Measurements from ENCODE around the gene SLC30A2. TPM values are rescaled to one million over a fixed set of nuclear protein-coding genes. Genes with fewer than 3 reads are reported as not detected.

The SLC30A2 gene
- total RNA-seq, 1 donor from 2014 or later: not detected

- no peak overlapping the region for H3K4me3 Mint-ChIP-seq (ENCODE audit: unreplicated experiment)
- TF ChIP-seq CTCF (IDR thresholded peaks at IDR 0.05): no peak
- no peak overlapping the region for H3K27ac Mint-ChIP-seq (ENCODE audit: unreplicated experiment)
- no peak for DNase-seq (ENCODE audit: extremely low spot score, unreplicated experiment)
- H3K27me3 Mint-ChIP-seq (ENCODE audit: unreplicated experiment): peaks cover 63% of the 10 kb centered on the region
- H3K36me3 Mint-ChIP-seq (ENCODE audit: unreplicated experiment): no peaks in the 10 kb centered on the region
- H3K9me3 Mint-ChIP-seq (ENCODE audit: unreplicated experiment): no peaks in the 10 kb centered on the region
- no peaks in the 10 kb centered on the region for H3K4me1 Mint-ChIP-seq (ENCODE audit: unreplicated experiment)
Observed at GRCh38 chr1:26055041-26055440, 9.1 kb upstream of the SLC30A2 start.

- no peak for DNase-seq (ENCODE audit: extremely low spot score, unreplicated experiment)
Observed at GRCh38 chr1:26053718-26054560, 8.0 kb upstream of the SLC30A2 start.

GRCh38 chr1:26050248-26050640 lies 4.3 kb upstream of the SLC30A2 start:
- no peaks in the 10 kb centered on the region for H3K36me3 Mint-ChIP-seq (ENCODE audit: unreplicated experiment)
- H3K27ac Mint-ChIP-seq (ENCODE audit: unreplicated experiment): peak overlapping the region; percentile 50
- peaks cover 72% of the 10 kb centered on the region for H3K27me3 Mint-ChIP-seq (ENCODE audit: unreplicated experiment)
- H3K9me3 Mint-ChIP-seq (ENCODE audit: unreplicated experiment): no peaks in the 10 kb centered on the region
- H3K4me1 Mint-ChIP-seq (ENCODE audit: unreplicated experiment): peaks cover 2% of the 10 kb centered on the region
- no peak overlapping the region for H3K4me3 Mint-ChIP-seq (ENCODE audit: unreplicated experiment)
- no peak for DNase-seq (ENCODE audit: extremely low spot score, unreplicated experiment)
- TF ChIP-seq CTCF (IDR thresholded peaks at IDR 0.05): no peak

More at GRCh38 chr1:26053718-26054560, 8.0 kb upstream of the SLC30A2 start:
- Mint-ChIP-seq H3K9me3 (ENCODE audit: unreplicated experiment) (no peaks in the 10 kb centered on the region), H3K27ac (ENCODE audit: unreplicated experiment) (no peak overlapping the region), H3K36me3 (ENCODE audit: unreplicated experiment) (no peaks in the 10 kb centered on the region), H3K27me3 (ENCODE audit: unreplicated experiment) (peaks cover 68% of the 10 kb centered on the region), H3K4me1 (ENCODE audit: unreplicated experiment) (no peaks in the 10 kb centered on the region), H3K4me3 (ENCODE audit: unreplicated experiment) (no peak overlapping the region)
- TF ChIP-seq CTCF (IDR thresholded peaks at IDR 0.05): no peak

GRCh38 chr1:26049531-26050247 lies 3.8 kb upstream of the SLC30A2 start:
- H3K27ac Mint-ChIP-seq (ENCODE audit: unreplicated experiment): no peak overlapping the region
- no peaks in the 10 kb centered on the region for H3K36me3 Mint-ChIP-seq (ENCODE audit: unreplicated experiment)
- no peak for DNase-seq (ENCODE audit: extremely low spot score, unreplicated experiment)
- peaks cover 4% of the 10 kb centered on the region for H3K4me1 Mint-ChIP-seq (ENCODE audit: unreplicated experiment)
- peaks cover 76% of the 10 kb centered on the region for H3K27me3 Mint-ChIP-seq (ENCODE audit: unreplicated experiment)
- no peak overlapping the region for H3K4me3 Mint-ChIP-seq (ENCODE audit: unreplicated experiment)
- TF ChIP-seq CTCF (IDR thresholded peaks at IDR 0.05): no peak
- no peaks in the 10 kb centered on the region for H3K9me3 Mint-ChIP-seq (ENCODE audit: unreplicated experiment)

GRCh38 chr1:26047278-26047874 lies 1.5 kb upstream of the SLC30A2 start:
- no peaks in the 10 kb centered on the region for H3K36me3 Mint-ChIP-seq (ENCODE audit: unreplicated experiment)
- no peaks in the 10 kb centered on the region for H3K9me3 Mint-ChIP-seq (ENCODE audit: unreplicated experiment)
- no peak overlapping the region for H3K4me3 Mint-ChIP-seq (ENCODE audit: unreplicated experiment)
- H3K27ac Mint-ChIP-seq (ENCODE audit: unreplicated experiment): no peak overlapping the region
- DNase-seq (ENCODE audit: extremely low spot score, unreplicated experiment): no peak
- TF ChIP-seq CTCF (IDR thresholded peaks at IDR 0.05): no peak
- peaks cover 80% of the 10 kb centered on the region for H3K27me3 Mint-ChIP-seq (ENCODE audit: unreplicated experiment)
- H3K4me1 Mint-ChIP-seq (ENCODE audit: unreplicated experiment): peaks cover 4% of the 10 kb centered on the region

Measured in osteocyte (in vitro differentiated cells).